GM10248 (cell line): ENCODE measurements around the gene KLHL28.

Experiments used
- CTCF ChIA-PET: fragments of 300-600 bp; sonication (Branson Sonifier 250); formaldehyde crosslinking; extraction: SDS; loops from one replicate; lab custom pipeline; 2021; ENCODE audit warnings: antibody characterized with exemption; lab: Yijun Ruan, JAX
- POLR2A ChIA-PET: fragments of 350-650 bp; sonication (Branson Sonifier 250); formaldehyde crosslinking; extraction: SDS; loops from one replicate; lab custom pipeline; 2020; ENCODE audit warnings: antibody characterized with exemption; lab: Yijun Ruan, JAX
- DNase-seq: peaks from one replicate; pipeline ENCODE4 v3.0.0; 2012; ENCODE audit errors: extremely low spot score
- TF ChIP-seq, protein P1 (sequence below): IDR thresholded peaks from 2 replicates; pipeline ENCODE4 v1.5.1; 2012; ENCODE audit warnings: mild to moderate bottlenecking, low read depth; ENCODE audit errors: extremely low read depth, missing control alignments, control extremely low read depth

The KLHL28 gene

DNA sequence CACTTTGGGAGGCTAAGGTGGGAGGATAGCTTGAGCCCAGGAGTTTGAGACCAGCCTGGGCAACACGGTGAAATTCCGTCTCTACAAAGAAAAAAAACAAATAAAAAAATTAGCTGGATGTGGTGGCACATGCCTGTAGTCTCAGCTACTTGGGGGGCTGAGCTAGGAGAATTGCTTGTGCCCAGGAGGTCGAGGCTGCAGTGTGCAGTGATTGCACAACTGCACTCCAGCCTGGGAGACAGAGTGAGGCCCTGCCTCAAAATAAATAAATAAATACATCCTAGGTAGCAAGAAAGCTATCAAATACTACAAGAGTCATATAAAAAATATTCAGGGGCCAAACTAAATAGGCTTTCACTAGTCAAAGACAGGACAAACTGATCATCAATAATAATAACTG, 6.2 kb downstream of the KLHL28 start:
- no peak for DNase-seq
- ChIA-PET POLR2A (no interaction called here), CTCF (interaction anchor here (1.4 kb wide), 1 partner anchor 10 kb away, joined by 5 read pairs; no protein-coding TSS in a partner anchor)
- TF ChIP-seq, protein P1, sequence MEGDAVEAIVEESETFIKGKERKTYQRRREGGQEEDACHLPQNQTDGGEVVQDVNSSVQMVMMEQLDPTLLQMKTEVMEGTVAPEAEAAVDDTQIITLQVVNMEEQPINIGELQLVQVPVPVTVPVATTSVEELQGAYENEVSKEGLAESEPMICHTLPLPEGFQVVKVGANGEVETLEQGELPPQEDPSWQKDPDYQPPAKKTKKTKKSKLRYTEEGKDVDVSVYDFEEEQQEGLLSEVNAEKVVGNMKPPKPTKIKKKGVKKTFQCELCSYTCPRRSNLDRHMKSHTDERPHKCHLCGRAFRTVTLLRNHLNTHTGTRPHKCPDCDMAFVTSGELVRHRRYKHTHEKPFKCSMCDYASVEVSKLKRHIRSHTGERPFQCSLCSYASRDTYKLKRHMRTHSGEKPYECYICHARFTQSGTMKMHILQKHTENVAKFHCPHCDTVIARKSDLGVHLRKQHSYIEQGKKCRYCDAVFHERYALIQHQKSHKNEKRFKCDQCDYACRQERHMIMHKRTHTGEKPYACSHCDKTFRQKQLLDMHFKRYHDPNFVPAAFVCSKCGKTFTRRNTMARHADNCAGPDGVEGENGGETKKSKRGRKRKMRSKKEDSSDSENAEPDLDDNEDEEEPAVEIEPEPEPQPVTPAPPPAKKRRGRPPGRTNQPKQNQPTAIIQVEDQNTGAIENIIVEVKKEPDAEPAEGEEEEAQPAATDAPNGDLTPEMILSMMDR: no peak

DNA sequence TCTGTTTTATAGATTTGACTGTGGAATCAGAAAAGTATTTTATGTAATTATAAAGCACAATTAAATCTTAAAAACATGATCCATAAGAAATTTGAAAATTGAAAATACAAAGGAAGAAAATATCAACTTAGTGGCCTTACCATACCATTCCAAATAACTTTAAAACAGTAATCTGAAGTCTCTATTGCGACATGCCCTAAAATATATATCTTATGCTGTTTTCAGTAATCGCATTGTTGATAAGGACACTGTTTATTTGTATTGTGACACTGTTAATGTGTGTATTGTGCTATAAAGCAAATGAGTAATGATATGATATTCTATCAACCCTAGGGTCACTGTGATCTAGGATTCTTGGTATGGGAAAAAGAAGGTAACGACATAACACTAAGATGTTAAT, 7.0 kb downstream of the KLHL28 start:
- TF ChIP-seq, protein P1: no peak
- ChIA-PET POLR2A (no interaction called here), CTCF (interaction anchor here (1.4 kb wide), 1 partner anchor 9 kb away, joined by 5 read pairs; no protein-coding TSS in a partner anchor)
- DNase-seq: no peak

DNA sequence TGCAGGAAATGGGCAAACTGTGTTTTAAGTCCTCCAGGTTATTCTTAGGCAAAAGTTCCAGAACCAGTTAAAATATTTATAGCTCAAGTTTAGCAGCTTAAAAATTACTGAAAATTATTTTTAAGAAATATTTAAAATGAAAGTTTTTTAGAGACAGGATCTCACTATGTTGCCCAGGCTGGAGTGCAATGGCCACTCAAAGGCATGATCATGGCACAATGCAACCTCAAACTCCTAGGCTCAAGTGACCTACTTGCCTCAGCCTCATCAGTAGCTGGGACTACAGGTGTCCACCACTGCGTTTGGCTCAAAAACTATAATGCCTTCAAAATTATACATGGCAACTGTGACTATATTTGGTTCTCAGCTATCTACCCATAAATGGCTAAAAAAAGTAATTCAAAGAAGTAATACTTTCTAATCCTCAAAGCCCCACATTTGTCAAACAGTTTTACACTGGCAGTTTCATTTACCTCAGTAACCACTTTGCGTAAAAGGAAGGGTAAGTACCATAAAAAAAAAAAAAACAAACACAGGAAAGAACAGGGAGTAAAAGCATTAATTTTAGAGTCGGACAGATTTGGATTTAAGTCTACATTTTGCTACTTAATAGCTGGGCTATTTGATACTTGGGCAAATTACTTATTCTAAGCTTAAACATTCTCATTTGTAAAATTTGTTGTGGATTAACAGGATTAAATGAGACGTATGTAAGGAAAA, 9.2 kb downstream of the KLHL28 start:
- ChIA-PET POLR2A (no interaction called here), CTCF (interaction anchor here (1.4 to 2.1 kb wide), 4 partner anchors 9 to 60 kb away, joined by 3 to 8 read pairs (median 6); partner anchors contain the start of genes KLHL28 and TOGARAM1)
- TF ChIP-seq, protein P1: no peak
- no peak for DNase-seq

DNA sequence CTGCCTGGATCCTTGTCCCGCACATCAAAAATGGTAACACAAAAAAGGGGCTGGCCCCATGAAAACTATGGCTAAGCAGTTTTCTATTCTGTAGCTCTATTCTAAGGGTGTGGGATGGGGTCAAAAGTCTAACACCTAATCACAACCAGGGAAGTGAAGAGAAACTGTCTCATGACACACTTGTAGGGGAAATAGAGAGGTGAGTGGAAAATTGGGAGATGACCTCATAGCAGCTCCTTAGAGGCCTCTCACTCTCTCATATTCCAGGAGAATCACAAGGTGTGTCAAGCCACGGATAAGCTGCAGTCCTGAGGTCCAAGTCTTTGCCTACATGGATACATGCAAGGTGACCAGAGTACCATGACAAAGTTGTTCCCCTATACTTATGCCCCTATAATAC, 10.7 kb downstream of the KLHL28 start:
- POLR2A ChIA-PET: no interaction called here
- TF ChIP-seq, protein P1: no peak
- DNase-seq: no peak
- CTCF ChIA-PET: interaction anchor here (1.0 kb wide), 1 partner anchor 15 kb away, joined by 3 read pairs; no protein-coding TSS in a partner anchor

DNA sequence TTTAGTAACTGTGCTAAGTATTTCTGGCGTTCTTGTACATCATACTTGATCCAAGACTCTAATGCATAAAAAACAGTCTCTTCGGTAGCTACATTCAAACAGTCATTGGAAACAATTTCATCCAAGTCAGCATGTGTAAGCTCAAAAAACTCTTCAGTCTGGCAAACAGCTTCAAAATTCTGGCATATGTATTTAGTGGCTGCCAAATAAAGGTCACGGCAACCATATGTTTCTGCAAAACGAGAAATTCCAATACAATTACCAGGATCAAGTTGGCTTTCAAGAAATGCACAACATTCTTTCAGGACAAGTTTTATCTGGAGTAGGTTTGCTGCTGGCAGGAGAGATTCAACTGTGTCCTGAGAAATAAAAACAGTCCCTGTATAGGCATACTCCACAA, 16.5 kb downstream of the KLHL28 start:
- DNase-seq: no peak
- POLR2A ChIA-PET: no interaction called here
- CTCF ChIA-PET: interaction anchor here (0.9 to 1.8 kb wide), 3 partner anchors 10 to 280 kb away, joined by 3 to 5 read pairs (median 4); partner anchors contain the start of genes KLHL28 and TOGARAM1

DNA sequence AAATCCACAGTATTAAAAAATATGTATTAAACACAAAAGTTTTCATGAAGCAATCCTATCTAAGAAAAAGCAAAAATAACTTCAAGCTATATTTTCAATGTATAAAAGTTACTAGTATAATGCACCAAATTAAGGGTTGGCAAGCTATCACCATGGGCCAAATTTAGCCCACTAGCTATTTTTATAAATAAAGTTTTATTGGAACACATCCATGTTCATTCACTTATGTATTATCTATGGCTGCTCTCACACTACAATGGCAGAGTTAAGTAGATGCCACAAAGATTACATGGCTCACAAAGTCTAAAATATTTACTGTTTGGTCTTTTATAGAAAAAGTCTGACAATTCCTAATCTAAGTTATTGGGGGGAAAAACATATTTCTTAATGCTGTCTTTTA, 17.6 kb downstream of the KLHL28 start:
- TF ChIP-seq, protein P1: no peak
- ChIA-PET POLR2A (no interaction called here), CTCF (no interaction called here)
- DNase-seq: no peak

More for the DNA sequence above, 16.5 kb downstream of the KLHL28 start:
- TF ChIP-seq, protein P1: no peak
